K562 (cell line): Measurements from ENCODE around the gene HDHD5. TPM values are rescaled to one million over a fixed set of nuclear protein-coding genes. Genes with fewer than 3 reads are reported as not detected.
A peak's percentile ranks its signal among the peaks of the same experiment; 100 is the strongest.

Experiments used
- ARHGAP35 ChIP-seq: fragments of 450-650 bp; IDR thresholded peaks from 2 replicates; pipeline ENCODE4 v1.6.1; 2018; ENCODE audit not compliant: partially characterized antibody
- ARID1B ChIP-seq: fragments of 450-650 bp; IDR thresholded peaks from 2 replicates; pipeline ENCODE4 v1.6.1; 2016; ENCODE audit warnings: antibody characterized with exemption, mild to moderate bottlenecking, inconsistent platforms
- BRD9 ChIP-seq: fragments of 450-650 bp; IDR thresholded peaks from 2 replicates; pipeline ENCODE4 v1.6.1; 2018; ENCODE audit warnings: low read depth; ENCODE audit not compliant: partially characterized antibody
- C11orf30 ChIP-seq: fragments of 450-650 bp; IDR thresholded peaks from 2 replicates; pipeline ENCODE4 v1.6.1; 2016; ENCODE audit warnings: low read depth, mild to moderate bottlenecking
- E2F6 ChIP-seq, 2 experiments: IDR thresholded peaks; 2 replicates each; pipeline ENCODE4 v1.6.1; 2011; ENCODE audit warnings: borderline replicate concordance in 1 of 2, control low read depth in 1 of 2, low read depth in 1 of 2, low read length in 1 of 2, mild to moderate bottlenecking in 1 of 2, mixed read lengths in 1 of 2, moderate library complexity in 1 of 2; ENCODE audit not compliant: insufficient read depth in 1 of 2, insufficient read length in 1 of 2, poor library complexity in 1 of 2, severe bottlenecking in 1 of 2; ENCODE audit errors: extremely low read depth in 1 of 2
- FIP1L1 ChIP-seq: fragments of 200-400 bp; formaldehyde crosslinking; IDR thresholded peaks from 2 replicates; pipeline ENCODE4 v1.6.1; 2018; ENCODE audit warnings: mild to moderate bottlenecking, low read depth, low read length; ENCODE audit not compliant: poor library complexity, severe bottlenecking
- IRF9 ChIP-seq: fragments of 450-650 bp; IDR thresholded peaks from 2 replicates; pipeline ENCODE4 v1.6.1; 2016; ENCODE audit warnings: missing biosample characterization, missing genetic modification characterization
- NBN ChIP-seq: fragments of 450-650 bp; IDR thresholded peaks from 2 replicates; pipeline ENCODE4 v1.6.1; 2016; ENCODE audit warnings: low read depth, mild to moderate bottlenecking
- NEUROD1 ChIP-seq: fragments of 150-350 bp; IDR thresholded peaks from 2 replicates; pipeline ENCODE4 v1.6.1; 2014; ENCODE audit warnings: borderline replicate concordance, low read length, low read depth; ENCODE audit not compliant: partially characterized antibody
- NONO ChIP-seq, 2 experiments: fragments of 200-400 bp in 1 of 2; fragments of 450-650 bp in 1 of 2; formaldehyde crosslinking in 1 of 2; IDR thresholded peaks; 2 replicates each; pipeline ENCODE4 v1.6.1; 2017; ENCODE audit warnings: low read depth in 2 of 2, mild to moderate bottlenecking in 2 of 2, moderate library complexity in 2 of 2, low read length in 1 of 2
- PCBP2 ChIP-seq: fragments of 200-400 bp; formaldehyde crosslinking; IDR thresholded peaks from 2 replicates; pipeline ENCODE4 v1.6.1; 2018; ENCODE audit warnings: low read length, low read depth, mild to moderate bottlenecking, moderate library complexity; ENCODE audit not compliant: poor library complexity, severe bottlenecking
- RBM39 ChIP-seq: fragments of 200-400 bp; formaldehyde crosslinking; optimal IDR thresholded peaks from 2 replicates; pipeline ENCODE3; 2018; ENCODE audit warnings: low read depth, low read length
- RCOR1 ChIP-seq, 2 experiments: IDR thresholded peaks; 2 replicates each; pipeline ENCODE4 v1.6.1; 2012; ENCODE audit warnings: low read depth in 2 of 2, low read length in 2 of 2, borderline replicate concordance in 1 of 2, improper control_type of control experiment in 1 of 2
- TSC22D4 ChIP-seq: fragments of 450-650 bp; IDR thresholded peaks from 2 replicates; pipeline ENCODE4 v1.6.1; 2016; ENCODE audit warnings: missing genetic modification characterization, missing biosample characterization, control low read depth
- U2AF1 ChIP-seq: fragments of 200-400 bp; formaldehyde crosslinking; optimal IDR thresholded peaks from 2 replicates; pipeline ENCODE3; 2017; ENCODE audit warnings: mild to moderate bottlenecking, low read depth, low read length, moderate library complexity
- ZBTB26 ChIP-seq: fragments of 450-650 bp; formaldehyde crosslinking; IDR thresholded peaks from 2 replicates; pipeline ENCODE4 v1.4.0; 2022; ENCODE audit warnings: missing genetic modification characterization
- ZFP91 ChIP-seq: sonication (generic); formaldehyde crosslinking; IDR thresholded peaks from 2 replicates; pipeline ENCODE4 v1.8.0; 2022; ENCODE audit warnings: mild to moderate bottlenecking, missing genetic modification reagents
- ZNF143 ChIP-seq: sonication (generic); formaldehyde crosslinking; IDR thresholded peaks from 2 replicates; pipeline ENCODE4 v1.9.0; 2022; ENCODE audit warnings: mild to moderate bottlenecking, missing genetic modification reagents
- ZNF24 ChIP-seq: fragments of 450-650 bp; IDR thresholded peaks from 2 replicates; pipeline ENCODE4 v1.6.1; 2016
- ZNF431 ChIP-seq: sonication (generic); formaldehyde crosslinking; IDR thresholded peaks from 2 replicates; pipeline ENCODE4 v1.8.0; 2022; ENCODE audit warnings: mild to moderate bottlenecking, missing genetic modification reagents
- ZNF436 ChIP-seq: fragments of 250-450, 450-650 bp; sonication (Bioruptor Pico); formaldehyde crosslinking; IDR thresholded peaks from 2 replicates; pipeline ENCODE4 v1.7.0; 2020; ENCODE audit warnings: mild to moderate bottlenecking
- ZNF766 ChIP-seq: fragments of 200-800 bp; sonication (Bioruptor generic); conservative IDR thresholded peaks from 2 replicates; pipeline ENCODE4 v1.6.1; 2016; ENCODE audit warnings: missing genetic modification characterization, missing compliant biosample characterization
- ZNF79 ChIP-seq: fragments of 250-450 bp; sonication (Bioruptor Pico); IDR thresholded peaks from 2 replicates; pipeline ENCODE4 v1.4.0; 2020; ENCODE audit warnings: low read depth, mild to moderate bottlenecking, moderate library complexity
- polyA plus RNA-seq, 8 experiments: library from polyadenylated mRNA; depleted of rRNA in 4 of 8; stranded (reverse) in 5 of 8; unstranded in 3 of 8; fragments of >200 nt; fragmentation: Nextera tagmentation in 2 of 8; fragmentation: Illumina TruSeq in 1 of 8; extraction: Ambion mirVana in 2 of 8; extraction: Trizol in 1 of 8; gene quantifications; 2 replicates each; pipeline versions ENCODE4 v1.2.1 to v1.2.3, GENCODE V29; 2011 to 2014; ENCODE audit warnings: inconsistent platforms in 1 of 8, missing spikeins in 1 of 8
- total RNA-seq, 7 experiments: library from RNA; depleted of rRNA in 6 of 7; stranded (reverse); fragments of >200 nt in 6 of 7; fragmentation: Illumina TruSeq in 2 of 7; extraction: Trizol in 2 of 7; gene quantifications; 2 replicates each; pipeline versions ENCODE4 v1.2.1 to v1.2.3, GENCODE V29; 2011 to 2021; ENCODE audit warnings: low replicate concordance in 1 of 7

Gene HDHD5
- total and polyA plus RNA-seq, 9 of the 15 experiments (the other 6 are each of a cell fraction or from before 2014, with no cell fraction given) = 1.6 to 36.6 (median 24.2) TPM

GRCh38 chr22:17171153-17172028, 12.3 kb upstream of the HDHD5 start (continued):
- TF ChIP-seq ZFP91 (no peak), IRF9 (tag) (no peak), PCBP2 (no peak), NONO (IDR thresholded peaks at IDR 0.05; ENCODE audit: low read depth in 2 of 2, low read length in 1 of 2) (peak; percentile 83 to 96), ZBTB26 (0 out of 2 replicates have a peak, but pooled peaks have one; percentile 31), BRD9 (no peak), E2F6 (IDR thresholded peaks at IDR 0.05; ENCODE audit: borderline replicate concordance in 1 of 2, extremely low read depth in 1 of 2, insufficient read depth in 1 of 2, insufficient read length in 1 of 2, low read depth in 1 of 2, low read length in 1 of 2, poor library complexity in 1 of 2, severe bottlenecking in 1 of 2) (no peak), ZNF24 (0 out of 2 replicates have a peak, but pooled peaks have one; percentile 7), ZNF766 (no peak), FIP1L1 (peak; percentile 96), TSC22D4 (no peak), NEUROD1 (peak; percentile 8), ZNF431 (CRISPR knock-in tag) (no peak), RBM39 (no peak), ARID1B (peak; percentile 46), ARHGAP35 (no peak), U2AF1 (no peak), ZNF143 (no peak), ZNF79 (CRISPR knock-in tag) (no peak), C11orf30 (no peak; the same call in 1 of the 2 replicates), RCOR1 (IDR thresholded peaks at IDR 0.05; ENCODE audit: borderline replicate concordance in 1 of 2, low read depth in 2 of 2, low read length in 2 of 2) (peak in 1 of 2 experiments; percentile 43; a peak in 2 of 4 replicates), ZNF436 (CRISPR knock-in tag) (no peak), NBN (peak; percentile 83)
